Brain microvascular endothelial cell (primary cell): ENCODE data around the gene MOB1A.
"Not testable (repeated sequence)": the region's sequence is repeated elsewhere in the genome, so short reads cannot be mapped to it uniquely, and the experiment has no call there.

Source experiments
- DNase-seq: peaks from one replicate; pipeline ENCODE4 v3.0.0-alpha.2; 2020
- H3K27ac ChIP-seq: fragments of 250-450 bp; sonication (Bioruptor Pico); 2 replicates; pipeline ENCODE4 v1.5.1; 2020; ENCODE audit warnings: mild to moderate bottlenecking, moderate library complexity
- H3K27me3 ChIP-seq: fragments of 250-450 bp; sonication (Bioruptor Pico); replicated peaks from 2 replicates; pipeline ENCODE4 v1.5.1; 2020; ENCODE audit warnings: mild to moderate bottlenecking
- H3K36me3 ChIP-seq: fragments of 250-450 bp; sonication (Bioruptor Pico); replicated peaks from 2 replicates; pipeline ENCODE4 v1.5.1; 2020; ENCODE audit warnings: mild to moderate bottlenecking
- H3K4me3 ChIP-seq: 2 replicates; pipeline ENCODE4 v1.5.1; 2011; ENCODE audit warnings: low read depth, mild to moderate bottlenecking, control low read depth, low read length, moderate library complexity
- CTCF ChIP-seq: IDR thresholded peaks from 2 replicates; pipeline ENCODE4 v1.5.1; 2011; ENCODE audit warnings: low read depth, mild to moderate bottlenecking, moderate library complexity, low read length, control low read depth, inconsistent platforms; ENCODE audit errors: missing control alignments
- in situ Hi-C: cut with HindIII; loops from 2 replicates; pipeline ENCODE4 v1.10.0; 2017; ENCODE audit warnings: low sequenced_read_pairs, low pct_ligation_motif_present

MOB1A gene

GRCh38 chr2:74130211-74130995, 48.3 kb downstream of the MOB1A start:
- DNase-seq, result no peak
- in situ Hi-C loops, result no loop called here
- H3K36me3 ChIP-seq, result peaks cover 2% of the 10 kb centered on the region
- no peak overlapping the region for H3K27ac ChIP-seq
- no peaks in the 10 kb centered on the region for H3K27me3 ChIP-seq
- H3K4me3 ChIP-seq, result no peak overlapping the region
- TF ChIP-seq CTCF, result no peak

DNA sequence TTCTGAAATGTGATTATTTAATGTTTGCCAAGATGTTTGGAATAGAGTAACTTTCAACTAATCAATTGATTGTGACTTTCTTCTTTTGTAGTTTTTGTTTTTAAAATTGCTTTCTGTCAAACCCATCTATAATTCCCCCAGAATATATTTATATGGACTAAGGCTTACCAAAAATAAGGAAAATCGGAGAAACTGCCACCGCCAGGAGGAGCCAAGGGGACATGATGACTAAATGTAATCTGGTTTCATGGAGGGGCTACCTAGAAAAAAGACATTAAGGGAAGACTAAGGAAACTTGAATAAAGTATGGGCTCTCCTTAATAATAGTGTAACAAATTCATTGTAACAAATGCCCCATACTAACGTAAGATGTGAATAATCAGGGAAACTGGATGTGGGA, 50.5 kb downstream of the MOB1A start:
- TF ChIP-seq CTCF, result peak; percentile 52
- no peak for DNase-seq
- no peak overlapping the region for H3K4me3 ChIP-seq
- in situ Hi-C loops, result no loop called here
- H3K27me3 ChIP-seq, result no peaks in the 10 kb centered on the region
- H3K36me3 ChIP-seq, result no peaks in the 10 kb centered on the region
- H3K27ac ChIP-seq, result no peak overlapping the region

- in situ Hi-C loops, H3K36me3 ChIP-seq, H3K4me3 ChIP-seq, H3K27ac ChIP-seq, H3K27me3 ChIP-seq, DNase-seq: not testable (repeated sequence)
These were observed 54.7 kb downstream of the MOB1A start for GRCh38 chr2:74123955-74124354.

DNA sequence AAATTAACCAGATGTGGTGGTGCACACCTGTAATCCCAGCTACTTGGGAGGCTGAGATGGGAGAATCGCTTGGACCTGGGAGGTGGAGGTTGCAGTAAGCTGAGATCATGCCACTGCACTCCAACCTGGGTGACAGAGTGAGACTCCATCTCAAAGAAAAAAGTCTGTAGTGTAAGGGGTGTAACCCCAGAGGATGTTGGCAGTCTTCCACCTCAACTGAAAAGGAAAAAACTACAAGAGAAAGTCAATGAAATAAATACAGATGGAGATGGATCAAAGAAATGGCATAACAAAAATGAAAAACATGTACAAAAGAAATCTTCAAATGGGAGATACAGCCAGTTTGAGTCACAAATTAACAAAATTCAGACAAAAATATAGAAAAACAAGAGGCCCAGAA, 56.8 kb downstream of the MOB1A start:
- H3K27ac ChIP-seq, H3K36me3 ChIP-seq, in situ Hi-C loops, H3K4me3 ChIP-seq, DNase-seq, H3K27me3 ChIP-seq: not testable (repeated sequence)

DNA sequence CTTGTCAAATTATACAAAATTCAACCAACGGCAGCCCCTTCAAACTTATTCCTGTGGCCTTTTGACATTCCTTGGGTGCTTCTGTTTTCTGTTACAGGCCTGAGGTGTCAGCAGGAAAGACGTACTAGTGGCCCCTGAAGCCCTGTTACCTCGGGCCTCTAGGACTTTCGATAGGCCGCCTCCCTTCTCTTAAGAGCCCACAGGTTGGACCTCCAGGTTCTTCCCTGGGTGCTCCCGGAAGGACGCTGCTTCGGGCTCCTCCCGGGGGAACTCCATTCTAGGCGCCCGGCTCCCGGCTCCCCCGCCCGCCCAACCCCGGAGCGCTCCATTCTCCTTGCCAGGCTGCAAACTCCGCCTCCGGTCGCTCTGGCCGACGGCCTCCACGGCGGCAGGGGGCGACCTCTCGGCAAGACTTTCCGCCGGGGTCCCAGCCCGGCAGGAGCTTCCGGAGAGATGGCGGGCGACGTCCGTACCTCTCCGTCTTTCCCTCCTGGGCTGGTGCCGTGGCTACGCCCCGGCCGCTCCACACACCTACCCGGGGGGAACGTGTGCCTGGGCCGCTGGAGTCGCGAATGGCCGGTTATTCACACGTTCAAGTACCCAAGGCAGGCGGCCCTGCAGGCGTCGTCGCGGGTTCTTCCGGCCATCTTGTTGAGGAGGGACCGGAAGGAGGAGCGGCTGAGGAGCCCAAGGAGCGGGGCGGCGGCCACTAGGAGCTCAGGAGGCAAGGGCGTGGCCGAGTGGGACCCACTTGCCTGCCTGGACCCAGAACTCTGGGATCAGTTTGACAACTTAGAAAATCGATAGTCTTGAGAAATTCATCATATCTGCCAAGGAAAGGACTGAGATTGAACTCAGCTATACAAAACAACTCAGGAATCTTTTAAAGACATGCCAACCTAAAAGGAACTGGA, 58.5 kb downstream of the MOB1A start:
- H3K36me3 ChIP-seq, result no peaks in the 10 kb centered on the region
- no peaks in the 10 kb centered on the region for H3K27me3 ChIP-seq
- peak overlapping the region; percentile 74 for H3K4me3 ChIP-seq
- H3K27ac ChIP-seq, result peak overlapping the region; percentile 60
- in situ Hi-C loops, result no loop called here
- TF ChIP-seq CTCF, result peak; percentile 71
- DNase-seq, result peak; percentile 75

- Histone ChIP-seq H3K4me3 (no peak overlapping the region), H3K36me3 (no peaks in the 10 kb centered on the region), H3K27ac (no peak overlapping the region), H3K27me3 (no peaks in the 10 kb centered on the region)
- no peak for DNase-seq
- peak; percentile 22 for TF ChIP-seq CTCF
- in situ Hi-C loops, result no loop called here
These were observed 59.3 kb downstream of the MOB1A start for GRCh38 chr2:74119339-74119738.
